GM12878 (cell line): ENCODE measurements around the gene ARRDC5. TPM values are rescaled to one million over a fixed set of nuclear protein-coding genes. Genes with fewer than 3 reads are reported as not detected.

Experiments used
- CEBPZ ChIP-seq: fragments of 150-350 bp; IDR thresholded peaks from 2 replicates; pipeline ENCODE4 v1.6.1; 2016; ENCODE audit warnings: low read depth, low read length
- ETV6 ChIP-seq, 2 experiments: fragments of 450-650 bp in 1 of 2; IDR thresholded peaks in 1 of 2; conservative IDR thresholded peaks in 1 of 2; 2 replicates each; pipeline ENCODE4 v1.6.1; 2014; ENCODE audit warnings: antibody characterized with exemption in 1 of 2, borderline replicate concordance in 1 of 2, low read depth in 1 of 2, mild to moderate bottlenecking in 1 of 2, moderate library complexity in 1 of 2
- IKZF1 ChIP-seq: fragments of 450-650 bp; conservative IDR thresholded peaks from 2 replicates; pipeline ENCODE4 v1.6.1; 2017; ENCODE audit warnings: antibody characterized with exemption, mild to moderate bottlenecking
- IRF3 ChIP-seq: fragments of 450-650 bp; IDR thresholded peaks from 2 replicates; pipeline ENCODE4 v1.6.1; 2014; ENCODE audit warnings: mild to moderate bottlenecking
- IRF4 ChIP-seq: IDR thresholded peaks from 2 replicates; pipeline ENCODE4 v1.6.1; 2011; ENCODE audit warnings: low read depth, low read length
- MLLT1 ChIP-seq: fragments of 450-650 bp; IDR thresholded peaks from 2 replicates; pipeline ENCODE4 v1.6.1; 2016; ENCODE audit warnings: mild to moderate bottlenecking
- NRF1 ChIP-seq: conservative IDR thresholded peaks from 2 replicates; pipeline ENCODE4 v1.6.1; 2011; ENCODE audit warnings: mild to moderate bottlenecking, low read depth, low read length, improper control_type of control experiment
- POLR2A ChIP-seq: IDR thresholded peaks from 2 replicates; pipeline ENCODE4 v1.6.1; 2011; ENCODE audit warnings: low read depth, mild to moderate bottlenecking, low read length
- POLR2AphosphoS5 ChIP-seq: IDR thresholded peaks from 2 replicates; pipeline ENCODE4 v1.6.1; 2011; ENCODE audit warnings: mild to moderate bottlenecking, low read length, inconsistent platforms
- REST ChIP-seq: IDR thresholded peaks from 2 replicates; pipeline ENCODE4 v1.6.1; 2012; ENCODE audit warnings: mild to moderate bottlenecking, low read depth, low read length
- RUNX3 ChIP-seq: IDR thresholded peaks from 2 replicates; pipeline ENCODE4 v1.6.1; 2012; ENCODE audit warnings: low read length, inconsistent platforms
- SPI1 ChIP-seq: IDR thresholded peaks from 2 replicates; pipeline ENCODE4 v1.6.1; 2011; ENCODE audit warnings: low read depth, mild to moderate bottlenecking, low read length, moderate library complexity, borderline replicate concordance; ENCODE audit not compliant: insufficient read depth
- SREBF2 ChIP-seq: IDR thresholded peaks from 2 replicates; pipeline ENCODE4 v1.6.1; 2012; ENCODE audit warnings: mild to moderate bottlenecking, low read length
- TAF1 ChIP-seq: IDR thresholded peaks from 2 replicates; pipeline ENCODE4 v1.6.1; 2011; ENCODE audit warnings: mild to moderate bottlenecking, low read depth, low read length, borderline replicate concordance
- ZNF687 ChIP-seq: fragments of 450-650 bp; IDR thresholded peaks from 2 replicates; pipeline ENCODE4 v1.6.1; 2017; ENCODE audit warnings: mild to moderate bottlenecking, moderate library complexity
- polyA plus RNA-seq, 11 experiments: library from polyadenylated mRNA; depleted of rRNA in 4 of 11; unstranded in 6 of 11; stranded (reverse) in 5 of 11; fragments of >200 nt; fragmentation: Nextera tagmentation in 4 of 11; fragmentation: Illumina TruSeq in 1 of 11; extraction: Ambion mirVana in 4 of 11; extraction: Trizol in 1 of 11; gene quantifications; 1 replicate in 1 of 11; 2 replicates in 10 of 11; pipeline versions ENCODE4 v1.2.1 to v1.2.3, GENCODE V29; 2011 to 2016; ENCODE audit warnings: inconsistent platforms in 2 of 11, missing spikeins in 2 of 11, low read depth in 1 of 11
- total RNA-seq, 4 experiments: library from RNA; depleted of rRNA in 3 of 4; stranded (reverse); fragments of >200 nt in 3 of 4; fragmentation: Illumina TruSeq in 1 of 4; extraction: Trizol in 1 of 4; gene quantifications; 2 replicates each; pipeline versions ENCODE4 v1.2.1 to v1.2.3, GENCODE V29; 2013 to 2021

The ARRDC5 gene
- total and polyA plus RNA-seq, 10 of the 15 experiments (the other 5 are each of a cell fraction or from before 2014, with no cell fraction given) = 0.03 to 0.38 (median 0.12) TPM; not detected in 2

- TF ChIP-seq REST (no peak), NRF1 (no peak), IRF4 (0 out of 2 replicates have a peak, but pooled peaks have one; percentile 6), ETV6 (conservative IDR thresholded peaks at IDR 0.05 in 1 of 2, IDR thresholded peaks at IDR 0.05 in 1 of 2; ENCODE audit: borderline replicate concordance in 1 of 2, low read depth in 1 of 2) (peak in 1 of 2 experiments; percentile 67; a peak in 2 of 4 replicates), IKZF1 (peak; percentile 47), IRF3 (no peak), TAF1 (peak; percentile 38; the same call in 1 of the 2 replicates), SREBF2 (no peak), CEBPZ (no peak), MLLT1 (peak; percentile 75; the same call in 1 of the 2 replicates), RUNX3 (0 out of 2 replicates have a peak, but pooled peaks have one; percentile 5), POLR2A (peak; percentile 80), SPI1 (peak; percentile 75; the same call in 1 of the 2 replicates), ZNF687 (peak; percentile 52), POLR2AphosphoS5 (0 out of 2 replicates have a peak, but pooled peaks have one; percentile 50)
Measured at GRCh38 chr19:4916292-4917082, 13.8 kb upstream of the ARRDC5 start (continued).
